Lower leg skin (tissue), 4 donors: ENCODE results near the gene RAP1GAP2. TPM values are rescaled to one million over a fixed set of nuclear protein-coding genes. Genes with fewer than 3 reads are reported as not detected.

Source experiments
- DNase-seq, 2 donors: peaks; one replicate each; pipeline ENCODE4 v3.0.0-alpha.2; 2019; ENCODE audit warnings: low spot score in 2 of 2
- H3K4me3 ChIP-seq: fragments of 200-600 bp; sonication (generic); 2 replicates; pipeline ENCODE4 v1.5.1; 2017; ENCODE audit warnings: mild to moderate bottlenecking, low read depth; ENCODE audit not compliant: poor library complexity, severe bottlenecking
- CTCF ChIP-seq, 3 donors: fragments of 450-650 bp; IDR thresholded peaks; one replicate each; pipeline ENCODE4 v1.5.1; 2016; ENCODE audit warnings: antibody characterized with exemption in 3 of 3, mild to moderate bottlenecking in 3 of 3, moderate library complexity in 2 of 3
- POLR2A ChIP-seq, 2 donors: fragments of 450-650 bp; IDR thresholded peaks; one replicate each; pipeline ENCODE4 v1.6.1; 2016 to 2017; ENCODE audit warnings: antibody characterized with exemption in 2 of 2, mild to moderate bottlenecking in 1 of 2, moderate library complexity in 1 of 2
- WGBS, 2 donors: methylation state at CpG; one replicate each; pipeline ENCODE4 v1.1.5; 2018; 5-methylcytosine and 5-hydroxymethylcytosine counted together
- intact Hi-C: fragments of 100-400 bp; cut with DNase I; formaldehyde crosslinking; loops from one replicate; pipeline ENCODE4 v1.15.0; 2023; ENCODE audit warnings: low total_unique reads
- total RNA-seq, 4 donors: library from RNA; depleted of rRNA; stranded (reverse); fragments of >200 nt; gene quantifications; one replicate each; pipeline ENCODE4 v1.1.0, GENCODE V29; 2016

RAP1GAP2 gene
- total RNA-seq, 4 donors from 2014 or later = 9.2 to 15.3 (median 12.8) TPM

DNA sequence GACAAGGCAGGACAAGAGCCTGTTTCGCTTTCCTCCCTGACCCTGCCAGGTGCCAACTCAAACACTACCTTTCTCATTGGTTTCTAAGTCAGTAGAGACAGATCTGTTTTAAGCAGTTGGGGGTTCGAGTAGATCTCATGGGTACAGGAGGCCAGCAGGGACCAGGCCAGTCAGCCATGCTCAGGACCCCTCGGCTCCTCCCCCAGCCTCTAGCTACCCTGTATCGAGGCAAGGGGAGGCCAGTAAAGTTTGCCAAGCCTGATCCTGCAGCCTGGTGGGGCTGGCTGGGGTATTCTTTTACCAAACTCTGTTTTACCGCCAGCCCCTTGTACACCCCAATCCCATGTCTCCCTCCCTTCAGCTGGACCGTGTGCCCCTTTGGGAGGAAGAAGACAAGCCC lies 240.6 kb downstream of the RAP1GAP2 start:
- WGBS, 2 donors = 84 to 88% methylated on average over 6 of the region's 6 CpGs
- H3K4me3 ChIP-seq = no peak overlapping the region
- no peak for TF ChIP-seq POLR2A (IDR thresholded peaks at IDR 0.05)
- no peak for TF ChIP-seq CTCF (IDR thresholded peaks at IDR 0.05)
- DNase-seq = peak in 1 of 2 donors; percentile 69
- intact Hi-C loops = no loop called here

GRCh38 chr17:3037259-3037658 lies 241.0 kb downstream of the RAP1GAP2 start:
- no peak for DNase-seq
- TF ChIP-seq CTCF (IDR thresholded peaks at IDR 0.05) (no peak), POLR2A (IDR thresholded peaks at IDR 0.05) (no peak)
- H3K4me3 ChIP-seq = no peak overlapping the region
- WGBS, 2 donors = 57 to 78% methylated on average over 9 of the region's 9 CpGs
- intact Hi-C loops = no loop called here

DNA sequence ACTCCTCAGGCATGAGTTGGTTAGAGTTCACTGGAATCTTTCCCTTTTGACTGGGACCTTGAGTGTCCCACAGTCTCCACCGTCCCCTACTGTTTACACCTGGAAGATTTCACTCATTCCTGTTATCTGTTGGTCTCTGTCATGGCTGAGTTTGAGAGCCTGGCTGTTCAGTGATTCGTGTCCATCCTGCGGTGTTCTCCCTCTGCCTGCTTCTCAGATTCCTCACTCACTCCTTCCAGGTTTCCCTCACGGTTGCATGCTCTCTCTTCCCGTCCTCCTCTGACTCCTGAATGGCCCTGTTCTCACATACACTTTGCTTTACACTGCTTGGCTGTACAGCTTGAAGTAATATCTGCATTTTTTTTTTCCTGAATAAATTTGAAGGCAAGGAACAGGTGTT lies 242.7 kb downstream of the RAP1GAP2 start:
- peak in 1 of 2 donors; percentile 25 for DNase-seq
- TF ChIP-seq POLR2A (IDR thresholded peaks at IDR 0.05) (no peak), CTCF (IDR thresholded peaks at IDR 0.05) (no peak)
- H3K4me3 ChIP-seq = no peak overlapping the region
- 60 to 61% methylated on average over 5 of the region's 5 CpGs for WGBS, 2 donors
- intact Hi-C loops = no loop called here

DNA sequence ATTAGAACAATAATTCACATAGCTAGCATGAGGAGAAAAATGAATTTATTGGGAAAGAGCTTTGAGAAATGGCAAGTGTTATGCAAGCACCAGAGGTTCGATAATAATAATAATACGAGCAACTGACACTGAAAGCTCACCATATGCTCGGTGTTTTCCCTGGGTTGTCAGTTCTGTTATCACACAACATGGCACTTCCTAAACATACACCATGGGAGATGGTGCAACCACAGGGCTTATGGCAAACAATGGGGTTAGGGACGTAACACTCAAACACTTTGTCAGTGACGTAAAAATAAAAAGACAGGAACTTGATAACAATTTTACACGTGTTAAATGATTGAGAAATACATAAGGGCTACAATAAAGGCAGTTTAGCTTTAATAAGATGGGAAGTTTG lies 243.5 kb downstream of the RAP1GAP2 start:
- 60 to 63% methylated on average over 6 of the region's 6 CpGs for WGBS, 2 donors

GRCh38 chr17:3040882-3041281 lies 244.6 kb downstream of the RAP1GAP2 start:
- WGBS, 2 donors = 74 to 82% methylated on average over 5 of the region's 5 CpGs
- TF ChIP-seq POLR2A (IDR thresholded peaks at IDR 0.05) (no peak), CTCF (IDR thresholded peaks at IDR 0.05) (no peak)
- DNase-seq = peak in 1 of 2 donors; percentile 39

More for the DNA sequence above, 243.5 kb downstream of the RAP1GAP2 start:
- TF ChIP-seq CTCF (IDR thresholded peaks at IDR 0.05) (no peak), POLR2A (IDR thresholded peaks at IDR 0.05) (no peak)
- no peak overlapping the region for H3K4me3 ChIP-seq
- intact Hi-C loops = no loop called here
- no peak for DNase-seq

DNA sequence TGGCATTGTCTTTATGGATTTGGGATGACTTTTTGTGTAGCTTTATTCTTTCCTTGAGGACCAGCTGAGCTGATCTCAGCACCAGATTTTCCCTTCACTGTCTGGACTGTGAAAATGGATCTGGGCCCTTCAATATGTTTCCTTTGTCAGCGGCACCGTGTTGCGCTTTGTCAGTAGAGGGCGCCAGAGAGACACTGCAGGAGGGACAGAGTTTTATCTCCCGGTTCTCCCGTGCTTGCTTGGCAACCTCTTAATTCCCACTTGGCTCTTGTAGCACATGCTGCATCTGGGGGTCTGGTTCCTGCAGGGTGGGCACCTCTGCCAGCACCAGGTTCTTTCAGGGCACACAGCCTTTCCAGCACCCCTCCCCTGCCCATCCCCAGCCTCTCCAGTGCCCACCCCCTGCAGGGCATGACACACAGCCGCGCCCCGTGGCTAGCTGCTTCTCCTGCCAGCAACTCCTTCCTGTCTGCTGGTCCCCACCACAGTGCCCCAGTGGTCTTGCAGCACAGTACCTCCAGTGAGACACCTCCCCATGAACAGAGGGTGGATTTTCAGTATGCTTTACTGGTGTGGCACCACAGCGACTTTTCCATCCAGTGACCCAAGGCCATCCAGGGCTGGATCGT lies 247.6 kb downstream of the RAP1GAP2 start:
- peak in 1 of 2 donors; percentile 57 for DNase-seq
- TF ChIP-seq POLR2A (IDR thresholded peaks at IDR 0.05) (no peak), CTCF (IDR thresholded peaks at IDR 0.05) (no peak)
- H3K4me3 ChIP-seq = no peak overlapping the region
- intact Hi-C loops = no loop called here
- 57 to 71% methylated on average over 11 of the region's 11 CpGs for WGBS, 2 donors

More at GRCh38 chr17:3040882-3041281, 244.6 kb downstream of the RAP1GAP2 start:
- H3K4me3 ChIP-seq = no peak overlapping the region
- intact Hi-C loops = no loop called here
